Measurements from ENCODE around the gene IL17RD.

DNA sequence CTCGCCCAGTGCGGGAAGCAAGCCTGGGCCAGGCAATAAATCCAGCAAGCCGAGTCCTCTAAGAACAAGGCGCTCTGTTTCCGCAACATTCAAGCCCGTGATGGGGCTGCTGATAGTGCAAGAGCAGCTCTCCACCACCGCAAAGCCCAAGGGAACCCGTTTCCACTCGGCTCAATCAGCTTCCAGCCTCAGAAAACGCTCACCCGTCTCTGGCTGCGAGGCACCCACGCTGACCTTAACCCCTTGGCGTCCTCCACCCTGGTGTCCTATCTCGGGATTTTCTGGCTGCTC is 86.9 kb downstream of the IL17RD start:
- TF ChIP-seq EZH2 (IDR thresholded peaks at IDR 0.05; ENCODE audit: insufficient read depth, poor library complexity, severe bottlenecking) = no peak
- TF ChIP-seq EZH2phosphoT487 (IDR thresholded peaks at IDR 0.05; ENCODE audit: insufficient read depth, low read depth) = no peak

All from GM23248 (cell line).